DOHH2 (cell line): Measurements from ENCODE around the gene HMGCS2.

Experiments
- H3F3A ChIP-seq: fragments of 200-600 bp; sonication (generic), shearing (Covaris generic); 2 replicates; pipeline ENCODE4 v1.6.0; 2016; ENCODE audit warnings: antibody characterized with exemption, mild to moderate bottlenecking; ENCODE audit not compliant: control insufficient read depth, insufficient read depth
- H3K27ac ChIP-seq: fragments of 200-600 bp; sonication (generic); 2 replicates; pipeline ENCODE4 v1.5.1; 2014; ENCODE audit warnings: low read depth, mild to moderate bottlenecking, low read length, moderate library complexity
- H3K27me3 ChIP-seq: fragments of 200-600 bp; sonication (generic); 2 replicates; pipeline ENCODE4 v1.6.1; 2014; ENCODE audit warnings: mild to moderate bottlenecking, low read length, mixed read lengths; ENCODE audit not compliant: control insufficient read depth
- H3K36me3 ChIP-seq: fragments of 200-600 bp; sonication (generic); 2 replicates; pipeline ENCODE4 v1.6.1; 2014; ENCODE audit warnings: mild to moderate bottlenecking, low read length, moderate library complexity, mixed read lengths; ENCODE audit not compliant: control insufficient read depth
- H3K4me1 ChIP-seq: fragments of 200-600 bp; sonication (generic); 2 replicates; pipeline ENCODE4 v1.6.1; 2014; ENCODE audit warnings: mild to moderate bottlenecking, low read length, mixed read lengths; ENCODE audit not compliant: control insufficient read depth
- H3K4me2 ChIP-seq: fragments of 200-600 bp; sonication (generic); 2 replicates; pipeline ENCODE4 v1.6.0; 2014; ENCODE audit warnings: mild to moderate bottlenecking, low read length, moderate library complexity
- H3K4me3 ChIP-seq: fragments of 200-600 bp; sonication (generic); 2 replicates; pipeline ENCODE4 v1.5.1; 2014; ENCODE audit warnings: mild to moderate bottlenecking, low read length, mixed read lengths
- H3K79me2 ChIP-seq: fragments of 200-600 bp; sonication (generic); 2 replicates; pipeline ENCODE4 v1.6.1; 2014; ENCODE audit warnings: mild to moderate bottlenecking, low read length, mixed read lengths; ENCODE audit not compliant: control insufficient read depth
- H3K9me2 ChIP-seq: fragments of 200-600 bp; sonication (generic); replicated peaks from 2 replicates; pipeline ENCODE4 v1.6.1; 2014; ENCODE audit warnings: mild to moderate bottlenecking, low read length, mixed read lengths; ENCODE audit not compliant: control insufficient read depth
- H3K9me3 ChIP-seq: fragments of 200-600 bp; sonication (generic); 2 replicates; pipeline ENCODE4 v1.6.1; 2014; ENCODE audit warnings: antibody characterized with exemption, low read length, mixed read lengths; ENCODE audit not compliant: control insufficient read depth, insufficient read depth
- H4K20me1 ChIP-seq: fragments of 200-600 bp; sonication (generic); 2 replicates; pipeline ENCODE4 v1.6.0; 2014; ENCODE audit warnings: low read depth, mild to moderate bottlenecking, antibody characterized with exemption, low read length, moderate library complexity; ENCODE audit not compliant: control insufficient read depth, insufficient read depth
- EZH2phosphoT487 ChIP-seq: fragments of 200-600 bp; sonication (generic); IDR thresholded peaks from 2 replicates; pipeline ENCODE4 v1.6.1; 2017; ENCODE audit warnings: borderline replicate concordance, mild to moderate bottlenecking, antibody characterized with exemption, low read length, moderate library complexity, mixed read lengths
- TF ChIP-seq, protein P1 (sequence below): fragments of 200-600 bp; sonication (generic); IDR thresholded peaks from one replicate; pipeline ENCODE4 v1.5.1; 2014; ENCODE audit warnings: antibody characterized with exemption, mild to moderate bottlenecking, low read depth, low read length; ENCODE audit not compliant: poor library complexity, severe bottlenecking

HMGCS2 gene

DNA sequence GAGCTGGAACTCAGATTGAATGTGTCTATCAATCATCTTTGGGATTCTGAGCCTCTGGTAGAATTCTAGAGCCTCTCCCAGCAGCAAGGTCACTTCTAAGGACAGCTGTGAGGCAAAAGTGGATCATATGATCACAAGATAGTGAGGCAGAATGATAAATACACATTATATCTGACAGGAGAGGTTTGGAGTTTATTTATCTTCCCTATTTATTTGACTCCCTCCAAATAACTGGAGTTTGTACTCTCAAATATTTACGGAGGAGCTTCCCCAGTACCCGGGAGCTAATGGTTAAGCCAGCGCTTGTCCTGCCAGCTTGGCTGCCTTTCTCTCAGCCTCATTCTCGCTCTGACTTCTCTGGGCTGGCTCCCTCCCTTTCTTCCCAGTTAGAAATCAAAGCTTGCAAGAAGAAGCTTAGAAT, 2.3 kb downstream of the HMGCS2 start:
- TF ChIP-seq, protein P1, sequence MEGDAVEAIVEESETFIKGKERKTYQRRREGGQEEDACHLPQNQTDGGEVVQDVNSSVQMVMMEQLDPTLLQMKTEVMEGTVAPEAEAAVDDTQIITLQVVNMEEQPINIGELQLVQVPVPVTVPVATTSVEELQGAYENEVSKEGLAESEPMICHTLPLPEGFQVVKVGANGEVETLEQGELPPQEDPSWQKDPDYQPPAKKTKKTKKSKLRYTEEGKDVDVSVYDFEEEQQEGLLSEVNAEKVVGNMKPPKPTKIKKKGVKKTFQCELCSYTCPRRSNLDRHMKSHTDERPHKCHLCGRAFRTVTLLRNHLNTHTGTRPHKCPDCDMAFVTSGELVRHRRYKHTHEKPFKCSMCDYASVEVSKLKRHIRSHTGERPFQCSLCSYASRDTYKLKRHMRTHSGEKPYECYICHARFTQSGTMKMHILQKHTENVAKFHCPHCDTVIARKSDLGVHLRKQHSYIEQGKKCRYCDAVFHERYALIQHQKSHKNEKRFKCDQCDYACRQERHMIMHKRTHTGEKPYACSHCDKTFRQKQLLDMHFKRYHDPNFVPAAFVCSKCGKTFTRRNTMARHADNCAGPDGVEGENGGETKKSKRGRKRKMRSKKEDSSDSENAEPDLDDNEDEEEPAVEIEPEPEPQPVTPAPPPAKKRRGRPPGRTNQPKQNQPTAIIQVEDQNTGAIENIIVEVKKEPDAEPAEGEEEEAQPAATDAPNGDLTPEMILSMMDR: no peak
- no peak for TF ChIP-seq EZH2phosphoT487
- H4K20me1 ChIP-seq: no peaks in the 10 kb centered on the region
- peaks cover 14% of the 10 kb centered on the region for H3K27me3 ChIP-seq
- H3K4me3 ChIP-seq: no peak overlapping the region
- no peaks in the 10 kb centered on the region for H3K36me3 ChIP-seq
- no peaks in the 10 kb centered on the region for H3K4me1 ChIP-seq
- 0 out of 2 replicates have a peak, but pooled peaks cover 3% of the 10 kb centered on the region for H3K9me3 ChIP-seq
- no peak overlapping the region for H3K27ac ChIP-seq
- H3K4me2 ChIP-seq: no peak overlapping the region
- no peaks in the 10 kb centered on the region for H3K9me2 ChIP-seq
- no peaks in the 10 kb centered on the region for H3F3A ChIP-seq
- H3K79me2 ChIP-seq: no peaks in the 10 kb centered on the region

DNA sequence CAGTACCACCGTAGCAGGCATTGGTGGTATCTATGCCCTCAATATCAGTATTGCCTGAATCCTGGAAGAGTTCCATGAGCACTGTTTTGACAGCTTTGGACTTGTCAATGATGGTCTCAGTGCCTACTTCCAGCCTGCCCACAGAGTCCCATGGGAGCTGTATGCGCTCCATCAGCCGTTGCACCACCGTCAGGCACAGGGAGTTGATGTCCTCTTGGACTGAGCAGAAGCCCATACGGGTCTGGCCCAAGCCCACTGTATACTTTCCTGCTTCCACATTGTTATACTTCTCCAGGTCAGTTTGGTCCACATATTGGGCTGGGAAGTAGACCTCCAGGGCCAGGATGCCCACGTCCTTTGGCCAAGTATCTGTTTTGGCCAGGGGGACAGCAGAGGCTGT, 4.5 kb downstream of the HMGCS2 start:
- TF ChIP-seq, protein P1: no peak
- TF ChIP-seq EZH2phosphoT487: no peak
- no peaks in the 10 kb centered on the region for H3K79me2 ChIP-seq
- H3K36me3 ChIP-seq: no peaks in the 10 kb centered on the region
- 0 out of 2 replicates have a peak, but pooled peaks cover 3% of the 10 kb centered on the region for H3K9me3 ChIP-seq
- no peaks in the 10 kb centered on the region for H3K9me2 ChIP-seq
- H4K20me1 ChIP-seq: no peaks in the 10 kb centered on the region
- H3K27me3 ChIP-seq: peaks cover 7% of the 10 kb centered on the region
- H3K4me3 ChIP-seq: no peak overlapping the region
- no peaks in the 10 kb centered on the region for H3K4me1 ChIP-seq
- no peak overlapping the region for H3K27ac ChIP-seq
- no peaks in the 10 kb centered on the region for H3F3A ChIP-seq
- H3K4me2 ChIP-seq: no peak overlapping the region

DNA sequence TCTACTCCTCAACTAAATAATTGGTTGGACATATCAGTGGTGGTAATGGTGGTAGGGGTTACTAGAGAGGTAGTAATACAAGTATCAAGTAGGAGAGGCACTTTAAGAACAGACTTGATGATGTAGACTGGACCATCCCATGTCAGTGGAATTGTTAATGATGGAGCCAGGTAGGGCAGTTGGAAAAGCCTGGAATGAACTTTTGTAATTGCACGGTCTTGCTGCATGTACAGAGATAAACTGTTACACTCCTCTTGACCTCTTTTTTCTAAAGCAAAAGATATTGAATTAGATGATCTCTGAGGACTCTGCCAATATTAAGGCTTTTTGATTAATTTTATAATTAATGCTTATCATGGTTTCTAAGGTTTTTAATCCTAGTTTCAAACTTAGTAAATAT, 5.8 kb downstream of the HMGCS2 start:
- no peaks in the 10 kb centered on the region for H3F3A ChIP-seq

More for the DNA sequence above, 5.8 kb downstream of the HMGCS2 start:
- Histone ChIP-seq H3K9me3 (0 out of 2 replicates have a peak, but pooled peaks cover 3% of the 10 kb centered on the region), H3K4me3 (no peak overlapping the region), H3K9me2 (no peaks in the 10 kb centered on the region), H3K27ac (no peak overlapping the region), H4K20me1 (no peaks in the 10 kb centered on the region), H3K4me1 (no peaks in the 10 kb centered on the region), H3K79me2 (no peaks in the 10 kb centered on the region), H3K36me3 (no peaks in the 10 kb centered on the region), H3K4me2 (no peak overlapping the region), H3K27me3 (peaks cover 5% of the 10 kb centered on the region)
- TF ChIP-seq EZH2phosphoT487: no peak
- TF ChIP-seq, protein P1: no peak
